G401.6 (cell line): ENCODE measurements around the gene ARHGEF10L.

Experiments
- FAIRE-seq: peaks from 2 replicates; lab custom pipeline; 2012; peaks lifted over from hg19 to GRCh38; lab: Jason Lieb, UNC

ARHGEF10L gene

GRCh38 chr1:17568014-17568900 is 28.8 kb downstream of the ARHGEF10L start:
- no peak for FAIRE-seq

DNA sequence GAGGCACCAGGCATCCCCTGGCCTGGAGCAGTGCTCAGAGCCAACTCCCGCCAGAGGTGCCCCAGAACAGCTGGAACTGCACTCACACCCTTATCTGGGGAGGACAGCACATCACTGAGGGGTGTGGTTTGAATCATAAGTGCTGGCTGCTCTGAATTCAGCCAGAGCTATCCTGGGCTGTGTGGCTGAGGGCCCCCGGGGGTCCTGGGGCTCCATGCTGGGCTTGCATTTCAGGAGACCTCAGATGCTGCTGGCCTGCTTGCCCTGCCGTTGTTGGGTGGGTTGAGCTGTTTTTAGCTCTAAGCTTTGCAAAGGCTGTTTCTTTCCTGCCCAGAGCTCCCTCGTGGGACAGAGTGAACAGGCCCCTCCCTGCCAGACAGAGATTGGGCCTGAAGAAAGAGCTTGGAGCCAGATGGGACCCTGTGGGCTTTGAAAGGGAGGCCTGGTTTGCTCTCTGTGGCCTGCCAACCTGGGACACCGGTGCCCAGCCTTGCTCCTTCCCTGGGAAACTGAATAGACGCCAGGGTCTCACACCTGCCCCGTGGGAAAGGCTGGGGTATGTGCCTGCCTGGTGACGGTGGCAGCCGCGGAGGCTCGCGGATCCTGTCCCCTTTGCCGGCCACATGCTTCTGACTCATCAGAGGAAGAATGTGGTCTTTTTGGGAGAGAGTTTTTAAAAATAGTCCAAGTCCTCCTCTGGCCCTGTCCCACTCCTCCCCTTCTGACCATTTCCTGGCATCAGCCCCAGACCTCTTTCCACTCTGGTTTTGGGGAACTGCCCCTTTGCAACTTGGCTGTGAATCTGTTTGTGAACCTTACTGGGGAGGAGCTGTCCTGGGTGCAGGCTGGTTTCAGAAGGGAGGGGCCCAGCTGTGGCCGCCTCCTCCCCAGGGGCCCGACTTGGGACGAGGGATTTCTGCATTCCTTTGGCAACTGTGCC is 30.0 kb downstream of the ARHGEF10L start:
- no peak for FAIRE-seq

DNA sequence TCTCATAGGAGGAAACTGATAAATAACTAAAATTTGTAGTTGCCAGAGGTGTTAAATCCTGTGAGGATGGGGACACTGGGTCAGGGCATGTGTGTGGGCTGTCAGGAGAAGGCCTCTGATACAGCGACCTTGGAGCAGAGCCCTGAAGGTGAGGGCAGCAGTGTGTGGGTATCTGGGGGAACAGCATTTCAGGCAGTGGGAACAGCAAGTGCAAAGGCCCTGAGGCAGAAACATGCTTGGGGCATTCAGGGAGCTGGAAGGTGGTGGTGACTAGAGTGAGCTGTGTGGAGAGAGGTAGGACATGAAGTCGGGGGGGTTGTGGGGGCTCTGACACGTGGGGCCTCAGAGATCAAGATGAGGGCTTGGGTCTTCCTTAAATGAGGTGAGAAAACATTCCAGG is 30.7 kb downstream of the ARHGEF10L start:
- FAIRE-seq: no peak

- no peak for FAIRE-seq
Measured at GRCh38 chr1:17572264-17572985, 32.9 kb downstream of the ARHGEF10L start.

- no peak for FAIRE-seq
Measured at GRCh38 chr1:17573518-17574041, 34.1 kb downstream of the ARHGEF10L start.

DNA sequence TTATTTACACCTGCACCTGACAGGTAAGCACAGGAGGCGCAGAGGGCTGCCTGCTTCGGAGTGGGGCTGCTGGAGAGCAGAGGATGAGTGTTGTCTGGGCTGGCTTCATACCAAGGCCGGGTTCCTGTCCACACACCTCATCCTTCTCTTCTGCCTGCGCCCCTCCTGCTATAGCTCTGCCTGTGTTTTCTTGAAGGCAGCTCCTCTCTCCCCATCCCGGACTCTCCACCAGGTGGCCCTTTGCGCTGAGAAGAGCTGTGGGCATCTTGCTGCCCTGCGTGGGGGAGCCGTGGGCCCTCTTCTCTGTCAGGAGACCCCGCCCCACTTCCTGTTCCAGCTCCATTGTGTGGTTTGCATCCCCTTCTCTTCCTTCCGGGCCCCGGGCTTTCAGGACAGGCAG is 35.0 kb downstream of the ARHGEF10L start:
- FAIRE-seq: no peak

DNA sequence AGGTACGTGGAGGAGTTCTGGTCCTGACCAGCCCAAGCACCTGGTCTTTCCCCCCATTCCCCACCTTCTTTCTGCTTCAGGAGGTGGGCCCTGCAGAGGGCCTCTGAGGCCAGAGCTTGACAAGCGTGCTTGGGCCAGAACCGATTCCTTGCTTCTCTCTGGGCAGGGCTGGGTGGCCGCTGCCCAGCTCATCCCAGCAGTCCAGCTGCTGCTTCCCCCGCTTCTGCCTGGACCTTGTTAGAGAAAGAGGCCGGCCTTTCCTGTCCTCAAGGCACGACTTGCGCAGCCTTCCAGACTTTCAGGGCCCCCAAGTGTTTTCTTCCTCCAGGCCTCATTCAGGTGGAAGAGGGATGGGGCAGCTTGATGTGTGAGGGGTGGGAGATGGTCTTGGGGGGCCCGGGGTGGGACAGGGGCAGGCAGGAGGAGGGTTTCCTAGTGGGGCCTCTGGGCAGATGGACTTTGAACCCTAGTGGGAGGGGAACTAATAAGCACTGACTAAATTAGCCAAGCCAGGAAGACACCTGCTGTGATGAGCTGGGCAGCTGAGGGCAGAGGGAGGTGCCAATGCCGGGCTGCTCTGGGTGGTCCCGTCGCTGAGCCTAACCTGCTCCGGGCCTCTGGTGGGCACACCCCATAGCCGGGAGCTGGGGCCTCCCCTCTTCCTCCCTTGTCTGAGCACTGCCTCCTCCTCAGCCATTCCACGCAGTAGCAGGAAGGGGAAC is 36.5 kb downstream of the ARHGEF10L start:
- no peak for FAIRE-seq

DNA sequence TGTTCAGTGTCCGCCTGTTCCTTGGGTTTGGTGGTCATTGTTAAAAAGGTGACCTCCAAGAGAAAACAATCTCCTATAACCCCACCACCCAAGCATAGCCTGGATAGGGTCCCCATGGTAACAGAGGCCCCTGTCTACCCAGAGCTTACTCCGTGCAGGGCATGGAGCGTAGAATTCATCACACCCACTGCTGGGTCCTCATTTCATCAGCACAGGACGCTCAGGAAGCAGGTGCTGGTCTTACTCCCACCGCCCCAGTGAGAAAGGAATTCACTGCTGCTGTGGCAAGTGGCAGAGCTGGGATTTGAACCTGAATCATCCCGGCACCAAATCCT is 37.0 kb downstream of the ARHGEF10L start:
- no peak for FAIRE-seq

GRCh38 chr1:17577907-17578297 is 38.4 kb downstream of the ARHGEF10L start:
- no peak for FAIRE-seq

DNA sequence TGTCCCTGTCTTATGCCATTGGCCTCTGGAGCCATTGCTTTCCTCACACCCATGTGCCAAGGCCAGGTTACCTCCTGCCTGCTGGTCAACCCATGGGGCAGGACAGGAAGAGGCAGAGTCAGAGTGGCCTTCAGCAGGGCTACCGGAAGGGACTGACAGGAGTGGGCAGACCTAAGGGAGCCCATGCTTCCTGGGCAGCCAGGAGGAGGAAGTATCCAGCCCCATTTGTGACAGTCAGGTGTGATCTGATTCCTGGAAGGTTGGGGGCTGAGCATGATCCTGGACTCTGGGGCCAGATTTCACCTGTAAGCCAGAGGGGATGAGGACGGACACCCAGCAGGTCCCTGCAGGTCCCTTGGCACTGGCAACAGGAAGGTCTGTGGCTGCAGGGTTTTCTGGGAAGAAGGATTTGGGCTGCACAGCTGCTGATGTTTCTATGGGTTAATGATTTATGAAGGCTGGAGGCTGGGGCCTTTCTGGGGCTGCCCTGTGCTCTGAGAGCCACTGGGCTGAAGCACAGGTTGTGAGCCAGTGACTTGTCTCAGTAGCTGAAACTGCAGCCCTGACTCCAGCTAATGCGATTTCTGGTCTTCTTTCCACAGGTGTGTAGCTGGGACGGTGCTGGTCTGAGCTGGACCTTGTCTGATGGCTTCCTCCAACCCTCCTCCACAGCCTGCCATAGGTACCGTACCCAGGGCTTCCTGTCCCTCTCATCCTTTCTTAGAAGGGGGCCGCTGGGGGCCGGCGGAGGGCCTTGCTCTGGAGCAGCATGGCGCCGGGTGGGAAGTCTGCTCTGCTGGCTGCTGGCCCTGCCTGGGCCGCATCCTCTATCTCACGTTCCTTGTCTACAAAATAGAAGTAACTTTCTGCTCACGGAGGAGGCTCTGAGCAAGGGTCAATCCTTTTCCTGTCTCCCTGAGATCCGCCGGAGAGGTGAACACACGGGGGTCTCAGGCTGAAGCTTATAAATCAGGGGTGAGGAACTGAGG is 40.7 kb downstream of the ARHGEF10L start:
- FAIRE-seq: no peak

- FAIRE-seq: no peak
Measured at GRCh38 chr1:17581389-17582123, 42.1 kb downstream of the ARHGEF10L start.

- FAIRE-seq: no peak
Measured at GRCh38 chr1:17582124-17582774, 42.8 kb downstream of the ARHGEF10L start.

DNA sequence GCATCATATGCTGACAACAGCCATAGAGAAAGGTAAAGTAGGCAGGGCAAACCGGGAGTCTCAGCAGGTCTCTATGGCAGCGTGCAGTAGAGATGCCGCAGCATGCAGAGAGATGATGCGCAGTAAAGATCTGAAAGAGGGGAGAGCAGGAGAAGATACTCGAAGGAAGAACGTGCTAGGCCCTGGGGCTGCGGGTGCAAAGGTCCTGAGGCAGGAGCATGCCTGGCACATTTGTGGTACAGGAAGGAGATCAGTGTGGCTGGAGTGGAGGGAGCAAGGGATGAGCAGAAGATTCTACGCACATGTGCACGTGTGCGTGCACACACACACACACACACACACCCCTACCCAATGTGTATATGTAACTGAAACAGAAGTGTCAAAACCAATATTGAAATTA is 45.0 kb downstream of the ARHGEF10L start:
- no peak for FAIRE-seq

DNA sequence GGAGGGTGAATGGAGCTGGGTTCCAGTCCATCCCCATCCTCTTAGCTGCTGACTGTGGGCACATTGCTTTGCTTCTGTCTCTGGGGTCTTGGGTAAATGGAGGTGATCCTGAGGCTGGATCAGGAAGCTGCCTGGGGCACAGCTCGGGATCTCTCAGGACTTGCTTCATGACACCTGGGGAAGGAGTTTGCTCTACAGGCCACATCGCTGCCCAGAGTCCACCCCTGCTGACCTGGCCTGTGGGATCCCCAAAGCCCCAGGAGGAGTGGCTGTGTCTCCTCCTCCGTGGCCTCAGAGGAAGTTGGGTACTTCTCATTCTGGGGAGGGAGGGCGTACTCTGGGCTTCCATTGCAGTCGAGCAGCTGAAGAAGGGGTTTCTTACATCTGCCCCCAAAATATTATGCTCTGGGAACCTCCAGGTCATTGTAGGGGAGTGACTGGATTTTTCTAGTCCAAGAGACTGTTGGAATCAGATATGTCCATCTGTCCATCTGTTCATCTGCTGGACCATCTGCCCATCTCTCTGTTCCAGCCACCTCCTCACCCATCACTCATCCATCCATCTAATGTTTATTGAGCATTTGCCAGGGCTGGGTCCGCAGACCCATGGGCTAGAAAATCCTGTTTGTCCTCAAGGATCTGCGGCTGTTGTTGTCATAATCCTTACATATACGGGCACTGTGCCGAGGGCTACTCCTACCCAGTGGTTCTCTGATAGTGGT is 45.9 kb downstream of the ARHGEF10L start:
- FAIRE-seq: no peak

- FAIRE-seq: no peak
Measured at GRCh38 chr1:17586172-17586964, 46.9 kb downstream of the ARHGEF10L start.

- FAIRE-seq: no peak
Measured at GRCh38 chr1:17587693-17588047, 48.2 kb downstream of the ARHGEF10L start.

- FAIRE-seq: no peak
Measured at GRCh38 chr1:17588048-17588871, 48.8 kb downstream of the ARHGEF10L start.
